Mucosa of rectum (tissue), 2 donors: ENCODE results near the gene ITCH.
A peak's percentile ranks its signal among the peaks of the same experiment; 100 is the strongest.

Experiments
- H3K27ac ChIP-seq, 2 donors: one replicate each; pipeline ENCODE4 v1.7.0; 2013; ENCODE audit warnings: inconsistent platforms in 2 of 2, low read depth in 2 of 2, low read length in 2 of 2
- H3K27me3 ChIP-seq, 2 donors: one replicate each; pipeline ENCODE4 v1.7.0; 2013; ENCODE audit warnings: low read length in 2 of 2; ENCODE audit not compliant: control insufficient read depth in 2 of 2, insufficient read depth in 2 of 2
- H3K36me3 ChIP-seq, 2 donors: one replicate each; pipeline ENCODE4 v1.7.0; 2013; ENCODE audit warnings: low read length in 2 of 2; ENCODE audit not compliant: control insufficient read depth in 2 of 2, insufficient read depth in 2 of 2
- H3K4me1 ChIP-seq, 2 donors: one replicate each; pipeline ENCODE4 v1.7.0; 2013; ENCODE audit warnings: low read length in 2 of 2, mild to moderate bottlenecking in 1 of 2; ENCODE audit not compliant: control insufficient read depth in 2 of 2, insufficient read depth in 2 of 2
- H3K4me3 ChIP-seq, 2 donors: one replicate each; pipeline ENCODE4 v1.7.0; 2013; ENCODE audit warnings: low read length in 2 of 2
- H3K9ac ChIP-seq, 2 donors: one replicate each; pipeline ENCODE4 v1.7.0; 2013; ENCODE audit warnings: low read length in 2 of 2, low read depth in 1 of 2, mild to moderate bottlenecking in 1 of 2
- H3K9me3 ChIP-seq, 2 donors: one replicate each; pipeline ENCODE4 v1.7.0; 2013; ENCODE audit warnings: low read length in 2 of 2; ENCODE audit not compliant: control insufficient read depth in 2 of 2
- donor health status: healthy.
- donor health status: Normal muscosa, but diverticular disease.

Gene ITCH

GRCh38 chr20:34525342-34525708, 162.3 kb downstream of the ITCH start:
- H3K27ac ChIP-seq: peak overlapping the region; percentile 86 to 88
- peaks cover 34 to 41% of the 10 kb centered on the region in 2 donors for H3K4me1 ChIP-seq
- H3K4me3 ChIP-seq: peak overlapping the region in 1 of 2 donors; percentile 41
- H3K9ac ChIP-seq: peak overlapping the region; percentile 56 to 62
- peaks cover 24 to 33% of the 10 kb centered on the region in 2 donors for H3K36me3 ChIP-seq
- H3K27me3 ChIP-seq: no peaks in the 10 kb centered on the region
- H3K9me3 ChIP-seq: no peaks in the 10 kb centered on the region

GRCh38 chr20:34525709-34526416, 162.8 kb downstream of the ITCH start:
- H3K9ac ChIP-seq: peak overlapping the region; percentile 56 to 62
- peak overlapping the region in 1 of 2 donors; percentile 65 for H3K4me3 ChIP-seq
- H3K36me3 ChIP-seq: peaks cover 29 to 39% of the 10 kb centered on the region in 2 donors

GRCh38 chr20:34526466-34526865, 163.4 kb downstream of the ITCH start:
- peaks cover 31 to 45% of the 10 kb centered on the region in 2 donors for H3K36me3 ChIP-seq

More at GRCh38 chr20:34525709-34526416, 162.8 kb downstream of the ITCH start:
- Histone ChIP-seq H3K4me1 (peaks cover 34 to 41% of the 10 kb centered on the region in 2 donors), H3K9me3 (no peaks in the 10 kb centered on the region), H3K27me3 (no peaks in the 10 kb centered on the region), H3K27ac (peak overlapping the region; percentile 86 to 88)

DNA sequence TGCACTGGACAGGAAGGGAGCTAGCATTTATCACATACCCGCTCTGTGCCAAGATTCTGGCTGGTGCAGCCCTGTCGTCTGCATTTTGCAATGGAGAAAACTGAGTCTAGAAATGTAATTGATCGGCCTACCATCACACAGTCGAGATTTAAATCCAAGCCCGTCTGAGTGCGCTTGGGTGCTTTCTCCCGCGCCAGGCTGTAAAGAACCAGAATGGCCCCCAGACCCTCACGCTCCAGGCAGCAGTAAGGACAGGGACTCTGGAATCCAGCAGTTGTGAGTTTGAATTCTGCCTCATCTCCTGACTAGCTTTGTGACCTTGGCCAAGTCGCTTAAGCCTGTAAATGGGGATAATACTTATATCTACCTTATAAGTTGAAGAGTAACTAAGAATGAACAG, 163.9 kb downstream of the ITCH start:
- Histone ChIP-seq H3K4me1 (peaks cover 34 to 39% of the 10 kb centered on the region in 2 donors), H3K36me3 (peaks cover 36 to 48% of the 10 kb centered on the region in 2 donors), H3K9me3 (no peaks in the 10 kb centered on the region), H3K4me3 (peak overlapping the region in 1 of 2 donors; percentile 65), H3K9ac (peak overlapping the region in 1 of 2 donors; percentile 38), H3K27me3 (no peaks in the 10 kb centered on the region), H3K27ac (peak overlapping the region; percentile 86 to 88)

More at GRCh38 chr20:34526466-34526865, 163.4 kb downstream of the ITCH start:
- H3K4me1 ChIP-seq: peaks cover 34 to 41% of the 10 kb centered on the region in 2 donors
- H3K27ac ChIP-seq: peak overlapping the region; percentile 86 to 88
- H3K9me3 ChIP-seq: no peaks in the 10 kb centered on the region
- H3K4me3 ChIP-seq: peak overlapping the region; percentile 38 to 65
- H3K9ac ChIP-seq: peak overlapping the region; percentile 38 to 62
- H3K27me3 ChIP-seq: no peaks in the 10 kb centered on the region

GRCh38 chr20:34528921-34529297, 165.8 kb downstream of the ITCH start:
- Histone ChIP-seq H3K4me3 (no peak overlapping the region), H3K9ac (no peak overlapping the region), H3K27me3 (no peaks in the 10 kb centered on the region), H3K4me1 (peaks cover 23% of the 10 kb centered on the region in 2 donors), H3K27ac (no peak overlapping the region), H3K9me3 (no peaks in the 10 kb centered on the region), H3K36me3 (peaks cover 49 to 62% of the 10 kb centered on the region in 2 donors)

DNA sequence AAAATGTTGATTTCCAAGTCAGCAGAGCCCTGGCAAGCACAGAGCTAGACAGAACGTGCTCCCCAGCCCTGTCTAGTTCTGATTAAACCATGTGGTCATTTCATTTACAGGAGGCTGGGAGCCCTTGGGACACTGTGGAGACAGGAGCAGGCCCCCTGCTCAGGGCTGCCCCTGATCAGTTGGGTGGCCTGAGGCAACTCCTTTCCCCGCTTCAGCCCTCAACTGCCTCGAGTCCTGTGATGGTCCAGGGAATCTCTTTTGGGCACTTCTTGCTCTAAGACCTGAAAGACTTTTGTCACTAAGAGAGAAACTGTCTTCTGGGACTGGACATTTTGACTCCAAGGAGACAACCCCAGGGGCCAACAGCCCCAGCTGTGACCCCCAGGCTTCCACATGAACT, 166.7 kb downstream of the ITCH start:
- H3K9me3 ChIP-seq: no peaks in the 10 kb centered on the region
- no peak overlapping the region for H3K27ac ChIP-seq
- no peaks in the 10 kb centered on the region for H3K27me3 ChIP-seq
- no peak overlapping the region for H3K4me3 ChIP-seq
- H3K4me1 ChIP-seq: peaks cover 17 to 23% of the 10 kb centered on the region in 2 donors
- peaks cover 56 to 69% of the 10 kb centered on the region in 2 donors for H3K36me3 ChIP-seq
- no peak overlapping the region for H3K9ac ChIP-seq

DNA sequence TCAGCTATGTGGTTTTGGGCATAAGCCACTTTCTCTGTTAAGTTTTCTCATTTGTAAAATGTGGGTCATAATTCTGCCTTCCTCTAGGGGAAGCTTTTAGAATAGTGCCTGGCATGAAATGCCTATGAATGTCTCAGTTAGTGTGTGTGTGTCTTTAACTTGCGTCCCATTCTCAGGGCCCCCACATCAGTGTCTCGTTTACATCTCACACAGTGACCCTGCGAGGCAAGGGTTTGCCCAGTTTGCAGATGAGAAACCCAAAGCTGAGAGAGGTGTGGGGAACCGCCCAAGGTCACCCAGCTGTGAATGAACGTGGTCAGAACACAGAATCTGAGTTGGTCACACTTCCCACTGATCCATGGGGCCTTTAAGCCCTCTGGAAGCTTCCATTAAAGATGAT, 167.3 kb downstream of the ITCH start:
- H3K27ac ChIP-seq: no peak overlapping the region
- no peak overlapping the region for H3K4me3 ChIP-seq
- H3K9me3 ChIP-seq: no peaks in the 10 kb centered on the region
- H3K4me1 ChIP-seq: peaks cover 14 to 18% of the 10 kb centered on the region in 2 donors
- no peaks in the 10 kb centered on the region for H3K27me3 ChIP-seq
- H3K36me3 ChIP-seq: peaks cover 62 to 75% of the 10 kb centered on the region in 2 donors
- no peak overlapping the region for H3K9ac ChIP-seq

- Histone ChIP-seq H3K36me3 (peaks cover 70 to 83% of the 10 kb centered on the region in 2 donors), H3K9ac (no peak overlapping the region), H3K27me3 (no peaks in the 10 kb centered on the region), H3K4me3 (no peak overlapping the region), H3K27ac (no peak overlapping the region), H3K4me1 (peaks cover 1 to 5% of the 10 kb centered on the region in 2 donors), H3K9me3 (no peaks in the 10 kb centered on the region)
These were observed 168.7 kb downstream of the ITCH start for GRCh38 chr20:34531608-34532265.

DNA sequence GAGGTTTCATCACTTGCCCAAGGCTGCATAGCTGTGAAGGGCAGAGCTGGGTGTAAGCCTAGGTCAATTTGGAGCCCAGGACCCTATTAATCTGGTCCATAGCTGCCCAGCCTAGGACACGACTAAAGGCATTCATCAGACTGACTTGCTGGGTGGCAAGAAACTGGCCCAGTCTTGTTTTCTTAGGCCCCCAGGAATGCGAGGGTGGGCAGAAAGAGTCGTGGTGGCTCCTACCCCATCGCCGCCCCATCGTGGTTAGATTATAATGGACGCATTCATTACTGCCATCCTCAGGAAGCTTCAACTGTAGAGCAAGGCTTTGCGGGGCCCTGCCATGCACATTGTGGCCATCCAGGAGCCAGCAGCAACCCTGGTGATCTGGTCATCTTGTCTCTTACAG, 169.2 kb downstream of the ITCH start:
- peaks cover 0 to 5% of the 10 kb centered on the region in 2 donors for H3K4me1 ChIP-seq
- H3K27ac ChIP-seq: no peak overlapping the region
- no peaks in the 10 kb centered on the region for H3K27me3 ChIP-seq
- H3K9me3 ChIP-seq: no peaks in the 10 kb centered on the region
- no peak overlapping the region for H3K4me3 ChIP-seq
- peaks cover 69 to 83% of the 10 kb centered on the region in 2 donors for H3K36me3 ChIP-seq
- no peak overlapping the region for H3K9ac ChIP-seq

DNA sequence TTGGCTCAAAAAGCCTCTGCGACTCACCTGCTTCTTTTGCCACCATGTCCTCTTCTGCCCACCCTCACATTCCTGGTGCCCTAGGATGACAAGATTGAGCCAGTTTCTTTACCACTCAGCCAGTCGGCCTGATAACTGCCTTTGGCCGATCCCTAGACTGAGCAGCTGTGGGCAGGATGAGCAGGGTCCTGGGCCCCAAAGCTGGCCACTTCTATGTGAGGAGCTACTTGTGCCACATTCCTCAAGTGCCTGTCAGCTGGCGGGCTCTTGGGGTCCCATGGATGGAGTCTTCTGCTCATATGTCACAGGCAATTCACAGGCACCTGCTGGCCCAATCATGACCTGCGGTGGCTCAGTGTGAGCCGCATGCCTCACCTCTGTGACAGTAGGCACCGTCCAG, 169.7 kb downstream of the ITCH start:
- Histone ChIP-seq H3K36me3 (peaks cover 65 to 83% of the 10 kb centered on the region in 2 donors), H3K9ac (no peak overlapping the region), H3K4me1 (peaks cover 0 to 5% of the 10 kb centered on the region in 2 donors), H3K27ac (no peak overlapping the region), H3K9me3 (no peaks in the 10 kb centered on the region), H3K4me3 (no peak overlapping the region), H3K27me3 (no peaks in the 10 kb centered on the region)
